ENCODE data around the gene OLFM1. TPM values are rescaled to one million over a fixed set of nuclear protein-coding genes. Genes with fewer than 3 reads are reported as not detected.
A peak's percentile ranks its signal among the peaks of the same experiment; 100 is the strongest.

The OLFM1 gene
- total and polyA plus RNA-seq, 9 of the 15 experiments (the other 6 are each of a cell fraction or from before 2014, with no cell fraction given): not detected

DNA sequence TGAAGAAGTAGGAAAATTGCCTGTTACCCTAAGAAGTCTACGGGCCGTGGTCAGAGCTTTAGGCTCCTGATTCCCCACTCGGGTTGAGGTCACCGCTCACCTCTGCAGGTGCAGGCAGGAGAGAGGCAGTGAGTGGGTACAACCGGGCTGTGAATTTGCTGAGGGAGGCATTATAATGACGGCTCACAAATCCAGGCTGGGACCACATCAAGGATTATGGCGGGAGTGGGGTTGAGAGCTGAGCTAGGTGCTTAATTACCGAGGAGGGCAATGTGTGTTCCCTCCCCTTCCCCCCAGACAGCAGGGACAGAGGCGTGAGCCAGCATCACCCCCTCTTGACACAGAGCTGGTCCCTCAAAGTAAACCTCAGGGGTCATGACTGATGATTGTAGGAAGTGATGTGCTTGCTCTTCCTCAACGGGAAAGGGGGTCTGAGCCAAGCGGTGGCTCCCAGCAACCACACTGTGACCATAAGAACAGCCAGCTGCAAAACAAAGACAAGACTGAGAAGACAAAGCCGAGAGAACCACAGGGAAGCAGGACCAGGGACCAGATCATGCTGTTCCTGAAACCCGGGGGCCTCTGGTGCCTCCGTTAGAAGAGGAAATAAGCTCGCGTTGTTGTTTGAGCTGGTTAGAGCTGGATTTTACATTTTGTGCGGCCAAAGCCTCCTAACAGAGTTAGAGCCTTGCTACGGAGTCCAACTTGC, 77.7 kb downstream of the OLFM1 start:
- intact Hi-C loops (cut with micrococcal nuclease): no loop called here
- H3K27ac ChIP-seq (ENCODE audit: extremely low read depth, low read depth, low read length): no peak overlapping the region
- no peak overlapping the region for H2AFZ ChIP-seq (ENCODE audit: low read depth, low read length)
- no peaks in the 10 kb centered on the region for H3K9me1 ChIP-seq (ENCODE audit: control insufficient read depth, insufficient read depth, low read length)
- no peak overlapping the region for H3K9ac ChIP-seq (ENCODE audit: insufficient read depth in 1 of 2, low read depth in 2 of 2, low read length in 2 of 2)
- 1% methylated on average over 18 of the region's 18 CpGs for WGBS (ENCODE audit: insufficient coverage, low coverage, missing lambda C conversion rate)
- BruUV-seq (replicated peaks): no TSS peak
- H3K36me3 ChIP-seq (ENCODE audit: control insufficient read depth, insufficient read depth, low read length): no peaks in the 10 kb centered on the region
- peaks cover 15 to 74% of the 10 kb centered on the region in 2 experiments for H3K27me3 ChIP-seq (ENCODE audit: control insufficient read depth in 2 of 2, insufficient read depth in 2 of 2, low read length in 2 of 2)
- H3K4me3 ChIP-seq: no peak overlapping the region
- no peaks in the 10 kb centered on the region for H3K79me2 ChIP-seq (ENCODE audit: control insufficient read depth, insufficient read depth, low read length)
- H3K4me2 ChIP-seq (ENCODE audit: insufficient read depth, low read length): no peak overlapping the region
- ATAC-seq: no peak
- no peak for DNase-seq (ENCODE audit: extremely low read depth in 1 of 4, low spot score in 3 of 4)
- in situ Hi-C loops (cut with MboI): no loop called here
- peaks cover 4% of the 10 kb centered on the region for H4K20me1 ChIP-seq (replicated peaks; ENCODE audit: control insufficient read depth, insufficient read depth, low read length)
- TF ChIP-seq HNRNPLL (IDR thresholded peaks at IDR 0.05; ENCODE audit: low read depth, low read length, poor library complexity, severe bottlenecking): no peak
- peak; percentile 20; the same call in 1 of the 2 replicates for TF ChIP-seq ZNF316 (IDR thresholded peaks at IDR 0.05)
- ChIA-PET CTCF (ENCODE audit: low intra/inter-chr PET ratio) (no interaction called here), POLR2A (interaction anchor here (0.7 to 1.4 kb wide), 4 partner anchors 9 to 29 kb away, joined by 3 to 4 read pairs (median 4); no protein-coding TSS in a partner anchor)
- no peaks in the 10 kb centered on the region for H3K4me1 ChIP-seq (replicated peaks in 1 of 2; ENCODE audit: control insufficient read depth in 2 of 2, insufficient read depth in 2 of 2, low read length in 2 of 2)
- no peaks in the 10 kb centered on the region for H3K9me3 ChIP-seq (replicated peaks; ENCODE audit: control insufficient read depth, insufficient read depth, low read depth, low read length)
- no peak for FAIRE-seq

GRCh38 chr9:135165756-135166519, 78.5 kb downstream of the OLFM1 start:
- no peak for FAIRE-seq

More at GRCh38 chr9:135165756-135166519, 78.5 kb downstream of the OLFM1 start:
- Histone ChIP-seq H3K9ac (ENCODE audit: insufficient read depth in 1 of 2, low read depth in 2 of 2, low read length in 2 of 2) (no peak overlapping the region), H3K4me3 (no peak overlapping the region), H3K9me1 (ENCODE audit: control insufficient read depth, insufficient read depth, low read length) (no peaks in the 10 kb centered on the region), H3K79me2 (ENCODE audit: control insufficient read depth, insufficient read depth, low read length) (no peaks in the 10 kb centered on the region), H3K4me2 (ENCODE audit: insufficient read depth, low read length) (no peak overlapping the region), H3K27ac (ENCODE audit: extremely low read depth, low read depth, low read length) (no peak overlapping the region), H3K27me3 (ENCODE audit: control insufficient read depth in 2 of 2, insufficient read depth in 2 of 2, low read length in 2 of 2) (peaks cover 15 to 76% of the 10 kb centered on the region in 2 experiments), H3K36me3 (ENCODE audit: control insufficient read depth, insufficient read depth, low read length) (no peaks in the 10 kb centered on the region), H2AFZ (ENCODE audit: low read depth, low read length) (no peak overlapping the region), H3K4me1 (replicated peaks in 1 of 2; ENCODE audit: control insufficient read depth in 2 of 2, insufficient read depth in 2 of 2, low read length in 2 of 2) (no peaks in the 10 kb centered on the region), H3K9me3 (replicated peaks; ENCODE audit: control insufficient read depth, insufficient read depth, low read depth, low read length) (no peaks in the 10 kb centered on the region), H4K20me1 (replicated peaks; ENCODE audit: control insufficient read depth, insufficient read depth, low read length) (peaks cover 4% of the 10 kb centered on the region)
- no TSS peak for BruUV-seq (replicated peaks)
- ATAC-seq: no peak
- no peak for TF ChIP-seq SMARCA5 (IDR thresholded peaks at IDR 0.05)
- TF ChIP-seq SMARCB1 (IDR thresholded peaks at IDR 0.05; ENCODE audit: insufficient read length, low read depth): no peak
- no peak for TF ChIP-seq FUS (optimal IDR thresholded peaks at IDR 0.05; ENCODE audit: low read depth, low read length)
- TF ChIP-seq TAF7 (tag; IDR thresholded peaks at IDR 0.05): no peak
- no peak for TF ChIP-seq FOXJ2 (tag; IDR thresholded peaks at IDR 0.05)
- TF ChIP-seq TSHZ1 (CRISPR knock-in tag; IDR thresholded peaks at IDR 0.05): no peak
- TF ChIP-seq ZNF217 (CRISPR knock-in tag; IDR thresholded peaks at IDR 0.05): no peak
- TF ChIP-seq ZNF644 (tag; IDR thresholded peaks at IDR 0.05; ENCODE audit: low read depth): no peak
- in situ Hi-C loops (cut with MboI): no loop called here
- WGBS (ENCODE audit: insufficient coverage, low coverage, missing lambda C conversion rate): under 1% methylated on average over 24 of the region's 25 CpGs
- intact Hi-C loops (cut with micrococcal nuclease): no loop called here
- ChIA-PET CTCF (ENCODE audit: low intra/inter-chr PET ratio) (no interaction called here), POLR2A (interaction anchor here (0.6 to 1.4 kb wide), 4 partner anchors 10 to 48 kb away, joined by 3 to 4 read pairs (median 3); no protein-coding TSS in a partner anchor)
- no peak for DNase-seq (ENCODE audit: extremely low read depth in 1 of 4, low spot score in 3 of 4)

All from K562 (cell line).